A549 (cell line): ENCODE data around the gene JOSD1.

Source experiments
- CTCF ChIP-seq: fragments of >200 bp; sonication (Bioruptor Twin); formaldehyde crosslinking; IDR thresholded peaks from 3 replicates; pipeline ENCODE4 v1.5.1; 2016
- EP300 ChIP-seq, 2 experiments: fragments of >200 bp; sonication (Bioruptor Twin); formaldehyde crosslinking; IDR thresholded peaks; 2 replicates in 1 of 2; 3 replicates in 1 of 2; pipeline ENCODE4 v1.6.1; 2016 to 2017
- ESRRA ChIP-seq: fragments of 150-350 bp; IDR thresholded peaks from 2 replicates; pipeline ENCODE4 v1.6.1; 2014; ENCODE audit warnings: mild to moderate bottlenecking, low read length, borderline replicate concordance
- HMGXB4 ChIP-seq: fragments of 250-450 bp; sonication (Bioruptor Pico); IDR thresholded peaks from 2 replicates; pipeline ENCODE4 v1.5.0; 2021; ENCODE audit warnings: mild to moderate bottlenecking, moderate library complexity, borderline replicate concordance
- JUN ChIP-seq, 2 experiments: fragments of >200 bp; sonication (Bioruptor Twin); formaldehyde crosslinking; IDR thresholded peaks; 2 replicates in 1 of 2; 3 replicates in 1 of 2; pipeline ENCODE4 v1.6.1; 2016 to 2017
- KDM1A ChIP-seq: fragments of 200-600 bp; sonication (generic); IDR thresholded peaks from 2 replicates; pipeline ENCODE4 v1.6.1; 2016; ENCODE audit warnings: low read depth, mild to moderate bottlenecking
- MAX ChIP-seq: IDR thresholded peaks from 2 replicates; pipeline ENCODE4 v1.6.1; 2012
- POLR2A ChIP-seq: IDR thresholded peaks from 2 replicates; pipeline ENCODE4 v1.6.1; 2012; ENCODE audit warnings: mild to moderate bottlenecking, low read length
- RAD21 ChIP-seq, 2 experiments: fragments of >200 bp in 1 of 2; sonication (Bioruptor Twin) in 1 of 2; formaldehyde crosslinking in 1 of 2; IDR thresholded peaks in 1 of 2; conservative IDR thresholded peaks in 1 of 2; 2 replicates in 1 of 2; 3 replicates in 1 of 2; pipeline ENCODE4 v1.6.1; 2012 to 2018; ENCODE audit warnings: inconsistent platforms in 1 of 2
- RFX5 ChIP-seq: fragments of 450-650 bp; IDR thresholded peaks from 2 replicates; pipeline ENCODE4 v1.7.1; 2014; ENCODE audit warnings: antibody characterized with exemption, mild to moderate bottlenecking, moderate library complexity
- RNF2 ChIP-seq: fragments of 200-600 bp; sonication (generic); IDR thresholded peaks from 2 replicates; pipeline ENCODE4 v1.6.1; 2016; ENCODE audit warnings: low read depth, mild to moderate bottlenecking, antibody characterized with exemption, moderate library complexity, borderline replicate concordance

GRCh38 chr22:38727530-38728451 lies 27.0 kb upstream of the JOSD1 start:
- TF ChIP-seq POLR2A (no peak), CTCF (no peak), HMGXB4 (CRISPR knock-in tag) (no peak), MAX (no peak), RFX5 (no peak), RNF2 (no peak), RAD21 (conservative IDR thresholded peaks at IDR 0.05 in 1 of 2, IDR thresholded peaks at IDR 0.05 in 1 of 2) (no peak), EP300 (IDR thresholded peaks at IDR 0.05) (no peak), KDM1A (no peak), ESRRA (no peak), JUN (IDR thresholded peaks at IDR 0.05) (no peak)
